Left ventricle myocardium superior (tissue), 1 donor: Measurements from ENCODE around the gene KAT2B. TPM values are rescaled to one million over a fixed set of nuclear protein-coding genes. Genes with fewer than 3 reads are reported as not detected.
"Not testable (repeated sequence)": the region's sequence is repeated elsewhere in the genome, so short reads cannot be mapped to it uniquely, and the experiment has no call there.

Source experiments
- ATAC-seq: fragments of 200-7000 bp; cut with Tn5 transposase; one replicate; pipeline ENCODE4 v1.9.1; 2020; ENCODE audit warnings: mild to moderate bottlenecking, moderate library complexity
- DNase-seq: peaks from one replicate; pipeline ENCODE4 v3.0.0-alpha.2; 2020
- intact Hi-C: fragments of 100-400 bp; cut with micrococcal nuclease; formaldehyde crosslinking; loops from one replicate; pipeline ENCODE4 v1.11.0; 2022
- total RNA-seq: library from RNA; stranded (reverse); fragmentation: NEBNext Ultra II Directional; extraction: Animal tissue kit (Norgen Biotek cat#: 25700); gene quantifications from one replicate; pipeline ENCODE4 v1.2.1, GENCODE V29; 2021
- donor health status: DM: no; HTN: yes; CAD: no; lungs with severe emphysema.

Gene KAT2B
- total RNA-seq, 1 donor from 2014 or later: 111 TPM

DNA sequence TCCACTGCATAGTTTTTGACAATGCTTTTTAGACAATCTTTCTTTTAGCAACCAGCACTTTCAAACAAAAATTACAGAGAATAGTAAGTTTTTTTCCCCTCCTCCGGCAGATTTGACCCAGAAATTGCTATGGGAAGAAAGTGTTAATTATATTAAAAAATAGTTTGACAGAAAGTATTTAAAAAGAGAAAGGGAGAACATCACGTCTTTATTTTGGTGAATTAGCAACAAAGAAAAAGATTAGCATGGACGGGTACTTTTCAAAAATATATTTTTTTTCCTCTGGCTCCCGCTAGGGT, 831 bp upstream of the KAT2B start:
- ATAC-seq: no peak
- DNase-seq: no peak
- intact Hi-C loops: no loop called here

- peak; percentile 69 for ATAC-seq
- DNase-seq: peak; percentile 88
- intact Hi-C loops: no loop called here
These were observed 426 bp downstream of the KAT2B start for GRCh38 chr3:20040548-20041196.

- intact Hi-C loops: no loop called here
- peak; percentile 86 for ATAC-seq
- peak; percentile 95 for DNase-seq
These were observed 1.0 kb downstream of the KAT2B start for GRCh38 chr3:20041197-20041780.

DNA sequence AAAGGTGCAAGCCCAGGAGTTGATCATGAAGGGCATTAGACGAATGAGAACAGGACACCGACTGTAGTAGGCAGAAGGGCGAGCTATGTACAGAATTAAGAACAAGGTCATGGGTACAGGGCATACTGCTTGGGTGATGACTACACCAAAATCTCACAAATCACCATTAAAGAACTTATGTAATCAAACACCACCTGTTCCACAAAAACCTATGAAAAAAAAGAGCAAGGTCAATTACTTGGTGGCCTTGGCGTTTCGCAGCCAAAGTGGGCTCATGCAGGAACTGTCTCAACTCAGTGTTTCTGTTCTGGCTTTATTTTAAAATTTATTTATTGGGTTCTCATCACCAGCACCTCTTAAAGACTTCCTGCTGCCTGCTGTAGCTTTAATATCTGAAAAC, 2.1 kb downstream of the KAT2B start:
- intact Hi-C loops: no loop called here
- no peak for DNase-seq
- no peak for ATAC-seq

- intact Hi-C loops: no loop called here
- peak; percentile 28 for ATAC-seq
- peak; percentile 88 for DNase-seq
These were observed 3.1 kb downstream of the KAT2B start for GRCh38 chr3:20043396-20043795.

DNA sequence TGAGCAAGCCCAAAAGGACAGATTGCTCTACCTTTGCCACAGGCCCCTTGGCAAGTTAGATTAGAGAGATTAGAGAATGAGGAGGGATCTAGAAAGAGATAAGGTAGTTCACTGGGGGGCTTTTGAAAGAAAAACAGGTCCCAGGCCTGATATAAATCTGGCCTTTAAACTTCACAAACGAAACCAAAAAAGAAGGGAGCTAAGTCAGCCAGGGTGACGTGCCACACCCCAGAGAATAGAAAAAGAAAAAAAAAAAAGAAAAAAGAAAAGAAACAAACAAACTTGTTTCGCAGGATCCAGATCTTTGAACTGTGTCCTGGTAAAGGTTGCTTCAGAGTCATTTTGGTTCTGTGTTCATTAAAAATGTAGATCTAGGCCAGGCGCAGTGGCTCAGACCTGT, 3.6 kb downstream of the KAT2B start:
- ATAC-seq (no peak), DNase-seq (no peak)
- intact Hi-C loops: no loop called here

DNA sequence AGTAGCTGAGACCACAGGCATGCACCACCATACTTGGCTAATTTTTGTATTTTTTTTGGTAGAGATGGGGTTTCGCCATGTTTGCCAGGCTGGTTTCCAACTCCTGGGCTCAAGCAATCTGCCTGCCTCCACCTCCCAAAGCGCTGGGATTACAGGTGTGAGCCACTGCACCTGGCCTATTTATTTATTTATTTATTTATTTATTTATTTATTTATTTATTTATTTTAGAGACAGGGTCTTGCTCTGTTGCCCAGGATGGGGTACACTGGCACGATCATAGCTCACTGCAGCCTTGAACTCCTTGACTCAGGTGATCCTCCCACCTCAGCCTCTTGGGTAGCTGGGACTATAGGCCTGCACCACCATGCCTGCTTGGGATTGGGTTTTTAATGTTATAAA, 4.9 kb downstream of the KAT2B start:
- intact Hi-C loops, ATAC-seq, DNase-seq: not testable (repeated sequence)

DNA sequence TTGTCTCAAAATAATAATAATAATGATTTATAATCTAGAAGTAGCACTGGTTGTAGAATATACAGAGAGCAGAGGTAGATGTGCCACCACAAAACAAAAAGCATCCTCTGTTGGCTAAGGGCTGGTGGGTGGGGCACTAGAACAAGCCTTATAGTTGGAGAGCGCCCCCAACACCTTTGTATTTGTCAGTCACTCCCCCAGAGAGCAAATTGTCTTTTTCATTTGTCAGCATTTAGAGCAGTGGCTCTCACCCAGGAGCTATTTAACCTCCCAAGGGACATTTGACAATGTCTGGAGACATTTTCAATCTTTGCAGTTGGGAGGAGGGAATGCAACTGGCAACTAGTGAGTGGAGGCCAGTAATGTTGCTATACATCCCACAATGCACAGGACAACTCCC, 6.3 kb downstream of the KAT2B start:
- DNase-seq (no peak), ATAC-seq (no peak)
- intact Hi-C loops: no loop called here

- intact Hi-C loops: no loop called here
- no peak for DNase-seq
- no peak for ATAC-seq
These were observed 7.1 kb downstream of the KAT2B start for GRCh38 chr3:20047341-20047779.

GRCh38 chr3:20047976-20048883, 8.0 kb downstream of the KAT2B start:
- no peak for ATAC-seq
- no peak for DNase-seq
- intact Hi-C loops: no loop called here

- ATAC-seq (peak; percentile 54), DNase-seq (no peak)
- intact Hi-C loops: no loop called here
These were observed 11.0 kb downstream of the KAT2B start for GRCh38 chr3:20051123-20051806.

GRCh38 chr3:20052851-20053250, 12.6 kb downstream of the KAT2B start:
- no peak for DNase-seq
- intact Hi-C loops: no loop called here
- no peak for ATAC-seq

DNA sequence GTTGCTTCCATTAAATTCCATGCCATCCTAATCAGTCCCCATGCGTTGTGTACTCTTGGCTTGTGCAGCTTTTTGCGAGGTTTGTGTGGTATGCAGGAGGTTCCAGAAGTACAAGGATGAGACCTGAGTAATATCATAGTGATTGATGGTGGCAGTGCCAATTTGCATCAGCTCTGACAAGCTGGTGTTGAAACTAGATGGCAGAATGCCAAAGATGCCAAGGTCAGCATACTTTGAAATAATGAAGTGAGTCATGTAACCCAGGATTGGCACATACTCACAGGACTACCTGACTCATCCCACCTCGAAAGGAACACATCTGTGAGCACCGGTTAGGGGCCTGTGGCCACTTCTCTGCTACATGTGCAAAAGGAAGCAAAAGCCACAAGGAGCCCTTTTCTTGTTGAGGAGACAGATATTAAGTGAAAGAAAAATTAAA, 14.3 kb downstream of the KAT2B start:
- intact Hi-C loops: no loop called here
- ATAC-seq (peak; percentile 76), DNase-seq (no peak)

DNA sequence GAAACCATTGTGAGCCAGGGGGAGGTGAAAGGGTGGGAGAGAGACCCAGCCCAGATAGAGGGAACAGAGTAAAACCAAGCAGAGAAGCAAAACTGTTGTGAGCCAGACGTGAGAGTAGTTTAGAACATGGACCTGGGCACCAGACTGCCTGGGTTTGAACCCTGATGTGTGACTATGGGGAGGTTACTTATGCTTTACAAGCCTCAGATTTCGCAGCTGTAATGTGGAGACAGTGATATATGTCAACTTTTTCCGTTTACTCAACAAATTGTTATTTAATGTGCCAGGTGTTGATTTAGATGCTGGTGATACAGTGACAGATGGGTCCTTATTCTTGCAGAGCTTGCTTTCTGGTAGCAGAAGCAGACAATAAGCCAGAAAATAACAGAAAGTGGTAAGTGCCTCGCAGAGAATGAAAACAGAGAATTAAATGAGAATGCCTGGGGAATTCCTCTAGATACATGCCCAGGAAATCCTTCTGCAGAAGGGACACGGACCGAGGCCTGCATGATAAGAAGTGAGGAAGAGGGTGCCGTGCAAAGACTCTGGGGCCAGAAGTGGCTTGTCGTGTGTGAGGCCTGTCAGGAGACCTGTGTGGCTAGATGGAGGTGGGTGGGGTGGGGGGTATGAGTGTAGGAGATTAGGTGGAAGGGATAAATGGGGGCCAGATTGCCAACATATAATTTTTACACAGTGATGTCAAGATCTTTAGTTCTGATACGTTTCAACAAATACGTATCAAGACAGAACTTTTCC, 15.0 kb downstream of the KAT2B start:
- DNase-seq (no peak), ATAC-seq (no peak)
- intact Hi-C loops: no loop called here

GRCh38 chr3:20055842-20056241, 15.6 kb downstream of the KAT2B start:
- ATAC-seq (no peak), DNase-seq (no peak)
- intact Hi-C loops: no loop called here

DNA sequence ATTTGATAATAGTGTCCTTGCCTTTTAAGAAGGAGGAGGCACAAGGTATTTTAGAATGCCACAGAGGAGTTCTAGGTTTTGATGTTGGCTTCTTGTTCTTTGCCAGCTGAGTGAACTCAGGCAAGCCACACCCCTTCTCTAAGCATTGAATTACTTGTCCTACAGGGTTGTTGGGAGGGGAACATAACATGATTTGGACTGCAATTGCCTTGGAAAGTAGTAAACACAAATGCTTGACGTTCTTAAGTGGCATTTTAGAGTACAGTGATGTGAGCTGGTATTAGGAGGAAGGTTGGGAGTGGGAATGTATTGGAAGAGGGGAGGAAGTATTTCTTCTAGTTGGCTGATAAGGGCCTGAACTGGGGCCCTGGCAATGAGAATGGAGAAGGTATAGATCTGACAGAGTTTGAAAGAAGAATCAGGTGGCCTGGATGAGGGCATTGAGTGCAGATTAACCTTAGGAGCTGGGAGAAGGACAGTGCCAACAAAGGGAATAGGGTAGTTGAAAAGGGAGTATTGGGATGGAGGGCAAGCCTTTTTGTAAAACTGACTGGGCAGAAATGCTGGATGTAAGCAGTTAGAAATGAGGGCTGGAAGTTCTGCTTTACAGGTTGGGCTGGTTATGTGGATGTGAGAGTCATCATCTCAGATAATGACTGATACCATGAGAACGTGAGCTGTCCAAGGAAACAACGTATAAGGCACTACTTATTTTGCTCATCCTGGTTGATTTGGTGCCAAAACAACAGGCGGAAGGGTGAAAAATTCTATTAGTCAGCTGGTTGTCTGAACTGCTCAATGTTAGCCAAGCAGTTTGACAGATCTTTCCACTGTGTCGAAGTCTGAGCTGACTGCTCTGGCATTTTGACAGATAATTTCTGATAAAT, 16.7 kb downstream of the KAT2B start:
- no peak for DNase-seq
- intact Hi-C loops: no loop called here
- peak; percentile 60 for ATAC-seq

DNA sequence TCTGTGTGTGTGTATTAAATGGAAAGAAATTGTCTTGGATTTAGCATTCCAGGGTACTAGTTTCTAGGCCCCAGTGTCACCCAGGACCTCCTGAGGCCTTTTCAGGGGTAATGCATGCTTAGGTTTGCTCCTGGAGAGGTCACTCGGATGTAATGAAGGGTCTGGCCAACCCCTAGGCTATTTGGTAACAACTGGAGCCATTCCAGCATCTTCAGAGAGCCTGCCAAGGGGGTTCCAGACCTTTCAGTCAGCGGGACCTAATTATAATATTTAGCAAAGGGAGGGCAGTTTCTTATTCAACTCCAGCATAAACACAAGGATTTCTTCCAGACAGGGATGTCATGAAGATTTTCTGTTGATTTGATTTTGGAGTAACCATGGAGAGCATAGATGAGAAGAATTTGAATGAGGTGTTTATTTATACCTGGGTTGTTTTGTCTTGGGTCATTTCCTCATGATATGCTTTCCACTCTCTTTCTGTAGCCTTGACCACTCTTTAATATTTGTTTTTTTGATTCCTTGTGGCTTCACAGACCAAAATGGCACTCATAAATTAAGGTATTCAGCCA, 17.4 kb downstream of the KAT2B start:
- intact Hi-C loops: no loop called here
- DNase-seq: no peak
- ATAC-seq: peak; percentile 51

DNA sequence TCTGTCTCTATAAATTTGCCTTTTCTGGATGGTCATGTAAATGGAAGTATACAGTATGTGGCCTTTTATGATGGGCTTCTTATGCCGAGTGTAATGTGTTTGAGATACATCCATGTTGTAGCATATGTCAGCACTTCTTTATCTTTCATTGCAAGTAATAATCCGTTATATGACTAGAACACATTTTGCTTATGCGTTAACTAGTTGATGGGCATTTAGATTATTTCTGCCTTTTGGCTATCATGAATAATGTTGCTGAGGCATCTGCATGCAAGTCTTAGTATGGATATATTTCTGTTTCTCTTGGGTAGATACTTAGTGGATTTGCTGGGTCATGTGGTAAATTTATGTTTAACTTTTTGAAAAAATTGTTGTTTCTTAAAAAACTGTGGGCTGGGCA, 19.7 kb downstream of the KAT2B start:
- intact Hi-C loops: no loop called here
- ATAC-seq: no peak
- DNase-seq: no peak
